MCF 10A (cell line): ENCODE data around the gene RTL1. TPM values are rescaled to one million over a fixed set of nuclear protein-coding genes. Genes with fewer than 3 reads are reported as not detected.

Source experiments
- BruUV-seq: library from RNA; stranded (reverse); fragments of 400-500 nt; replicated peaks from 2 replicates; lab custom pipeline; 2021; lab: Mats Ljungman, UMichigan
- CTCF ChIA-PET: fragments of 300-600 bp; sonication (Branson Sonifier 250); formaldehyde crosslinking; extraction: SDS; loops from one replicate; lab custom pipeline; 2021; ENCODE audit warnings: antibody characterized with exemption, inconsistent platforms; lab: Yijun Ruan, JAX
- POLR2A ChIA-PET: fragments of 300-600, 350-650 bp; sonication (Branson Sonifier 250); formaldehyde crosslinking; extraction: SDS; loops from one replicate; lab custom pipeline; 2020; ENCODE audit warnings: antibody characterized with exemption, inconsistent platforms; lab: Yijun Ruan, JAX
- DNase-seq: peaks from one replicate; pipeline ENCODE4 v3.0.0-alpha.2; 2018; ENCODE audit not compliant: unreplicated experiment
- H3K27ac Mint-ChIP-seq: one replicate; pipeline ENCODE4 v1.8.0; 2022; ENCODE audit warnings: mild to moderate bottlenecking, low read depth, mixed read lengths; ENCODE audit not compliant: unreplicated experiment
- H3K27me3 Mint-ChIP-seq: one replicate; pipeline ENCODE4 v1.8.0; 2022; ENCODE audit warnings: mixed read lengths; ENCODE audit not compliant: insufficient read depth, unreplicated experiment
- H3K36me3 Mint-ChIP-seq: one replicate; pipeline ENCODE4 v1.8.0; 2022; ENCODE audit warnings: mild to moderate bottlenecking, moderate library complexity, mixed read lengths; ENCODE audit not compliant: insufficient read depth, unreplicated experiment
- H3K4me1 Mint-ChIP-seq: one replicate; pipeline ENCODE4 v1.8.0; 2022; ENCODE audit warnings: mixed read lengths; ENCODE audit not compliant: insufficient read depth, unreplicated experiment
- H3K4me3 Mint-ChIP-seq: one replicate; pipeline ENCODE4 v1.8.0; 2022; ENCODE audit warnings: mild to moderate bottlenecking, moderate library complexity, mixed read lengths; ENCODE audit not compliant: unreplicated experiment
- H3K9me3 Mint-ChIP-seq: one replicate; pipeline ENCODE4 v1.8.0; 2022; ENCODE audit warnings: mixed read lengths; ENCODE audit not compliant: unreplicated experiment
- CTCF ChIP-seq: fragments of 200-600 bp; IDR thresholded peaks from one replicate; pipeline ENCODE4 v1.8.0; 2022; ENCODE audit warnings: antibody characterized with exemption, mild to moderate bottlenecking; ENCODE audit not compliant: unreplicated experiment
- intact Hi-C: fragments of 100-400 bp; cut with micrococcal nuclease; formaldehyde crosslinking; loops from 2 replicates; pipeline ENCODE4 v1.14.1; 2022
- total RNA-seq: library from RNA; stranded (reverse); gene quantifications from 2 replicates; pipeline ENCODE4 v1.2.3, GENCODE V29; 2022

The RTL1 gene
- total RNA-seq, 1 experiment from 2014 or later = not detected

DNA sequence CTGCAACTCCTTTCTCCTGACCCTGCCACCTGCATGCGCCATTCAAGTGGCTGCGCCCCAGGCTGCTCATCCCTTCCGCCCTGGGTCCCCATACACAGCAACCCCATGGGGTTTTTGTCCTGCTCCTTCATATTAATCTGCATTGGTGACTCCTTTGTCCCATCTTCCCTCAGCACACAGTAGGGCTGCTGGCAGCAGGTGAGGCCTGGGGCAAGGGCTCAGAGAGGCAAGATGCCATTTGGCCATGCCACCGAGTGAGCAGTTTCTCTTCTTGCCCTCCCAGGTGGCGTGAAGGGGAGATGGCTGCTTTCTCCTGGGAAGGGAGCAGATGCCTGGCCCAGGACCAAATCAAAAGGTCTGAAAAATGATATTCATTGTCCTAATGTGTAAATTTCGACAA lies 9.1 kb downstream of the RTL1 start:
- no peak for TF ChIP-seq CTCF
- no peaks in the 10 kb centered on the region for H3K9me3 Mint-ChIP-seq
- H3K27me3 Mint-ChIP-seq = peaks cover 46% of the 10 kb centered on the region
- peaks cover 1% of the 10 kb centered on the region for H3K4me1 Mint-ChIP-seq
- no peak overlapping the region for H3K27ac Mint-ChIP-seq
- POLR2A ChIA-PET = no interaction called here
- intact Hi-C loops = no loop called here
- DNase-seq = no peak
- no peak overlapping the region for H3K4me3 Mint-ChIP-seq
- BruUV-seq = no TSS peak
- CTCF ChIA-PET = no interaction called here
- H3K36me3 Mint-ChIP-seq = peaks cover 6% of the 10 kb centered on the region

- no TSS peak for BruUV-seq
- DNase-seq = no peak
- H3K27me3 Mint-ChIP-seq = peaks cover 46% of the 10 kb centered on the region
- peaks cover 6% of the 10 kb centered on the region for H3K36me3 Mint-ChIP-seq
- ChIA-PET CTCF (no interaction called here), POLR2A (no interaction called here)
- no peak for TF ChIP-seq CTCF
- no peak overlapping the region for H3K27ac Mint-ChIP-seq
- H3K9me3 Mint-ChIP-seq = no peaks in the 10 kb centered on the region
- peaks cover 6% of the 10 kb centered on the region for H3K4me1 Mint-ChIP-seq
- H3K4me3 Mint-ChIP-seq = no peak overlapping the region
- intact Hi-C loops = no loop called here
Observed at GRCh38 chr14:100893760-100894159, 9.8 kb downstream of the RTL1 start.

DNA sequence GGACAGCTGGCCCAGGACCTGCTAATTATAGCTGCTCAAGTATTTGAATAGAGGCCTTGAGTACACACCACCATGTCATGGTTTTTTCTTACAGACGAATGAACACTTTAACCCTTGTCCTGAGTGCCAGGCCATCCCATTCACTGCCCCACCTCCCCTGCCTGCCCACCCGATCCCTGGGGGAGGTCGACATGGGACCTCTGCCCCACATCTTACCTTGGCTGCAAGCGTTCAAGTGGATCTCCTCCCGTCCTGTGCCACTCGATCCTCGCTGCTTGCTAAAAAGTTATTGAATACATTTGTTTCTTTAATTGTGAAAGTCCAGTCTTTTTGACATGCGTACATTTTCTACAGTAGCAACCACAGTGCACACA lies 10.3 kb downstream of the RTL1 start:
- ChIA-PET CTCF (no interaction called here), POLR2A (no interaction called here)
- Mint-ChIP-seq H3K36me3 (peaks cover 6% of the 10 kb centered on the region), H3K9me3 (no peaks in the 10 kb centered on the region), H3K4me3 (no peak overlapping the region), H3K27me3 (peaks cover 47% of the 10 kb centered on the region), H3K4me1 (peaks cover 7% of the 10 kb centered on the region), H3K27ac (no peak overlapping the region)
- DNase-seq = no peak
- no peak for TF ChIP-seq CTCF
- BruUV-seq = no TSS peak
- intact Hi-C loops = no loop called here

DNA sequence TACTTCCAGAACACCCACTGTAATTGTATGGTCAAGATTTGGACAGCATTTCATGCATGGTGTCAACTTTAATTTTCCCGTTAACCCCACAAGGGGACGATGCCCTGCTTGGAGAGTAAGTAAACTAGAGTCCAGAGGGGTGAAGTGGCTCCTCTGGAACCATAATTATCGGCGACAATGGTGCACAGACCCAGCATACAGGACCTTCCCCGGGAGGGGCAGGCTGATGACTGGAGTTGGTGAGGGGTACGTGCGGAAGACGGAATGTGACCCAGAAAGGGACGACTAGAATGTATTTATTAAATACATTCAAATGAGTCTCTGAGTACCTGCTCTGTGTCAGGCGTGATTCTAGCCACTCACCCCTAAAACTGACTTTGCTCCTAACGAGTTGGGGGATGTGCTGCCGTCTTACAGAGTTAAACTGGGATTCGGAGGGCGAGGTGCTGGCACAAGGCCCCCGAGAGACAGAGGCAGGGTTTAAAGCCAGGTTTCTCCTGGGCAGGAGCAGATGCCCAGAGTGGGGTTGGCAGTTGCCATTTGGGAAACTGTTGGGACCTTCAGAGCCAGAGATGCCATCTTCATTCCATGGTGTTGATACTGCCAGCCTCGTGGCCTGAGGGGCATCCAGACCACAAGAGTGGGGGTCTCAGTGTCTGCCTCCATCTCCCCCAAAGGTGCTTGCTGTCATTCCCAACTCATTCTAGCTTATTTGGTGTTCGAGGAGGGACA lies 10.9 kb downstream of the RTL1 start:
- ChIA-PET POLR2A (no interaction called here), CTCF (no interaction called here)
- Mint-ChIP-seq H3K36me3 (peaks cover 6% of the 10 kb centered on the region), H3K4me1 (peaks cover 12% of the 10 kb centered on the region), H3K27me3 (peaks cover 52% of the 10 kb centered on the region), H3K9me3 (no peaks in the 10 kb centered on the region), H3K4me3 (no peak overlapping the region), H3K27ac (no peak overlapping the region)
- intact Hi-C loops = no loop called here
- BruUV-seq = no TSS peak
- no peak for TF ChIP-seq CTCF
- DNase-seq = no peak
